A549 (cell line): ENCODE results near the gene NOXA1.

Source experiments
- CBX2 ChIP-seq: fragments of 200-600 bp; sonication (generic); IDR thresholded peaks from 2 replicates; pipeline ENCODE4 v1.6.1; 2016; ENCODE audit warnings: low read depth, mild to moderate bottlenecking, borderline replicate concordance
- CEBPB ChIP-seq, 2 experiments: fragments of >200 bp in 1 of 2; sonication (Bioruptor Twin) in 1 of 2; formaldehyde crosslinking in 1 of 2; IDR thresholded peaks; 2 replicates each; pipeline ENCODE4 v1.6.1; 2012 to 2016
- CTCF ChIP-seq: fragments of >200 bp; sonication (Bioruptor Twin); formaldehyde crosslinking; IDR thresholded peaks from 3 replicates; pipeline ENCODE4 v1.5.1; 2016
- EHMT2 ChIP-seq: fragments of 200-600 bp; sonication (generic); IDR thresholded peaks from 2 replicates; pipeline ENCODE4 v1.6.1; 2016; ENCODE audit warnings: antibody characterized with exemption, low read depth, mild to moderate bottlenecking, moderate library complexity
- EP300 ChIP-seq, 2 experiments: fragments of >200 bp; sonication (Bioruptor Twin); formaldehyde crosslinking; IDR thresholded peaks; 2 replicates in 1 of 2; 3 replicates in 1 of 2; pipeline ENCODE4 v1.6.1; 2016 to 2017
- HES2 ChIP-seq: fragments of >200 bp; sonication (Bioruptor Twin); formaldehyde crosslinking; IDR thresholded peaks from 2 replicates; pipeline ENCODE4 v1.6.1; 2016
- HEYL ChIP-seq: fragments of 250-450 bp; sonication (Bioruptor Pico); IDR thresholded peaks from 2 replicates; pipeline ENCODE4 v1.8.0; 2021; ENCODE audit warnings: mild to moderate bottlenecking, moderate library complexity
- MAFK ChIP-seq: fragments of 450-650 bp; IDR thresholded peaks from 2 replicates; pipeline ENCODE4 v1.6.1; 2014; ENCODE audit not compliant: partially characterized antibody
- MYC ChIP-seq: IDR thresholded peaks from 2 replicates; pipeline ENCODE4 v1.6.1; 2012; ENCODE audit warnings: mild to moderate bottlenecking, inconsistent platforms, low read length, improper control_type of control experiment, borderline replicate concordance
- POLR2A ChIP-seq: IDR thresholded peaks from 2 replicates; pipeline ENCODE4 v1.6.1; 2012; ENCODE audit warnings: mild to moderate bottlenecking, low read length
- POLR2AphosphoS2 ChIP-seq: conservative IDR thresholded peaks from 2 replicates; pipeline ENCODE4 v1.6.1; 2012; ENCODE audit warnings: low read length, improper control_type of control experiment, inconsistent platforms
- RCOR1 ChIP-seq: fragments of 150-350 bp; IDR thresholded peaks from 2 replicates; pipeline ENCODE4 v1.6.1; 2014; ENCODE audit warnings: antibody characterized with exemption, low read length, low read depth
- ZFP36 ChIP-seq: fragments of 450-650 bp; IDR thresholded peaks from 2 replicates; pipeline ENCODE4 v1.6.1; 2014; ENCODE audit warnings: borderline replicate concordance; ENCODE audit not compliant: partially characterized antibody
- TF ChIP-seq, protein P1 (sequence below): fragments of 250-450 bp; sonication (Bioruptor Pico); IDR thresholded peaks from 2 replicates; pipeline ENCODE4 v1.5.0; 2021; ENCODE audit warnings: mild to moderate bottlenecking, moderate library complexity, borderline replicate concordance

DNA sequence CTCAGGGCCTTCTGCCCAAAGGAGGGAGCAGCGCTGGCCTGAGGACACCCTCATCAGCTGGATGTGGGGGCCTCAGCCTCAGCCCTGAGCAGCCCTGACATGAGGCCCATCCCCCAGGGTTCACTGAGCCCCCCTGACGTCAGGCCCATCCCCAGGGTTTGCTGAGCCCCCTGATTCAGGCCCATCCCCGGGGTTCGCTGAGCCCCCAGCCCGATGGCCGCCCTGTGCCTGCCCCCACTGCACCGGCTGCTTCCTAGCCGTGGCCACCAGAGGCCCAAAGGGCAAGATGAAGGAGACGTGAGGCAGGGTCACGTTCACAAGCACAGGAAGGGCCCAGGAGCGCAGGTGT lies 55.4 kb downstream of the NOXA1 start:
- no peak for TF ChIP-seq CTCF
- no peak for TF ChIP-seq CBX2
- TF ChIP-seq RCOR1: no peak
- no peak for TF ChIP-seq EHMT2
- no peak for TF ChIP-seq POLR2A
- no peak for TF ChIP-seq ZFP36
- no peak for TF ChIP-seq CEBPB (IDR thresholded peaks at IDR 0.05)
- no peak for TF ChIP-seq EP300 (IDR thresholded peaks at IDR 0.05)
- TF ChIP-seq MAFK: no peak
- TF ChIP-seq, protein P1, sequence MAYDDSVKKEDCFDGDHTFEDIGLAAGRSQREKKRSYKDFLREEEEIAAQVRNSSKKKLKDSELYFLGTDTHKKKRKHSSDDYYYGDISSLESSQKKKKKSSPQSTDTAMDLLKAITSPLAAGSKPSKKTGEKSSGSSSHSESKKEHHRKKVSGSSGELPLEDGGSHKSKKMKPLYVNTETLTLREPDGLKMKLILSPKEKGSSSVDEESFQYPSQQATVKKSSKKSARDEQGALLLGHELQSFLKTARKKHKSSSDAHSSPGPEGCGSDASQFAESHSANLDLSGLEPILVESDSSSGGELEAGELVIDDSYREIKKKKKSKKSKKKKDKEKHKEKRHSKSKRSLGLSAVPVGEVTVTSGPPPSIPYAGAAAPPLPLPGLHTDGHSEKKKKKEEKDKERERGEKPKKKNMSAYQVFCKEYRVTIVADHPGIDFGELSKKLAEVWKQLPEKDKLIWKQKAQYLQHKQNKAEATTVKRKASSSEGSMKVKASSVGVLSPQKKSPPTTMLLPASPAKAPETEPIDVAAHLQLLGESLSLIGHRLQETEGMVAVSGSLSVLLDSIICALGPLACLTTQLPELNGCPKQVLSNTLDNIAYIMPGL (CRISPR knock-in tag): no peak
- no peak for TF ChIP-seq HEYL (CRISPR knock-in tag)
- TF ChIP-seq HES2: no peak
- no peak for TF ChIP-seq POLR2AphosphoS2
- TF ChIP-seq MYC: no peak
